Endothelial cell of umbilical vein (primary cell): ENCODE data around the gene CUX1. TPM values are rescaled to one million over a fixed set of nuclear protein-coding genes. Genes with fewer than 3 reads are reported as not detected.

Experiments used
- BruUV-seq: library from RNA; stranded (reverse); fragments of 400-500 nt; replicated peaks from 2 replicates; lab custom pipeline; 2021; lab: Mats Ljungman, UMichigan
- CTCF ChIA-PET: fragments of 300-600, 350-600 bp; sonication (Branson Sonifier 250); formaldehyde crosslinking; loops from one replicate; lab custom pipeline; 2021; ENCODE audit warnings: antibody characterized with exemption, inconsistent platforms; lab: Charles Lee
- POLR2A ChIA-PET: fragments of 300-600, 350-600 bp; sonication (Branson Sonifier 250); formaldehyde crosslinking; loops from one replicate; lab custom pipeline; 2021; ENCODE audit warnings: antibody characterized with exemption, inconsistent platforms; lab: Charles Lee
- DNase-seq: peaks from one replicate; pipeline ENCODE4 v3.0.0-alpha.2; 2011; ENCODE audit warnings: low read depth, low spot score
- FAIRE-seq: peaks from 2 replicates; lab custom pipeline; 2011; peaks lifted over from hg19 to GRCh38; lab: Jason Lieb, UNC
- H2AFZ ChIP-seq: 2 replicates; pipeline ENCODE4 v1.6.0; 2012; ENCODE audit warnings: low read depth, low read length, control low read depth, inconsistent platforms
- H3K27ac ChIP-seq: 2 replicates; pipeline ENCODE4 v1.5.1; 2011; ENCODE audit warnings: low read depth, mild to moderate bottlenecking, control low read depth, low read length, moderate library complexity; ENCODE audit not compliant: insufficient read depth
- H3K27me3 ChIP-seq, 2 experiments: 2 replicates each; pipeline versions ENCODE4 v1.6.0 to v1.6.1; 2011; ENCODE audit warnings: low read length in 2 of 2, mixed read lengths in 1 of 2; ENCODE audit not compliant: control insufficient read depth in 2 of 2, insufficient read depth in 2 of 2
- H3K36me3 ChIP-seq, 2 experiments: 2 replicates in 1 of 2; 3 replicates in 1 of 2; pipeline ENCODE4 v1.5.1; 2011; ENCODE audit warnings: low read length in 2 of 2, mild to moderate bottlenecking in 1 of 2, moderate library complexity in 1 of 2; ENCODE audit not compliant: control insufficient read depth in 2 of 2, insufficient read depth in 2 of 2; ENCODE audit errors: extremely low read depth in 1 of 2
- H3K4me1 ChIP-seq: 3 replicates; pipeline ENCODE4 v1.5.1; 2011; ENCODE audit warnings: mild to moderate bottlenecking, low read length; ENCODE audit not compliant: control insufficient read depth, insufficient read depth; ENCODE audit errors: extremely low read depth
- H3K4me2 ChIP-seq: 2 replicates; pipeline ENCODE4 v1.6.1; 2011; ENCODE audit warnings: low read length, control low read depth, mixed read lengths; ENCODE audit not compliant: insufficient read depth
- H3K4me3 ChIP-seq, 3 experiments: fragments of 200-600 bp in 1 of 3; sonication (generic), shearing (Covaris generic) in 1 of 3; replicated peaks in 1 of 3; 2 replicates each; pipeline ENCODE4 v1.5.1; 2011 to 2016; ENCODE audit warnings: control low read depth in 3 of 3, low read length in 3 of 3, mild to moderate bottlenecking in 2 of 3, inconsistent platforms in 1 of 3, low read depth in 1 of 3, moderate library complexity in 1 of 3; ENCODE audit not compliant: insufficient read depth in 1 of 3
- H3K79me2 ChIP-seq: 2 replicates; pipeline ENCODE4 v1.6.0; 2012; ENCODE audit warnings: low read length, inconsistent platforms; ENCODE audit not compliant: control insufficient read depth, insufficient read depth
- H3K9ac ChIP-seq: replicated peaks from 2 replicates; pipeline ENCODE3; 2011; ENCODE audit warnings: low read length, control low read depth; ENCODE audit not compliant: insufficient read depth; ENCODE audit errors: extremely low read depth
- H3K9me1 ChIP-seq: replicated peaks from 3 replicates; pipeline ENCODE4 v1.6.0; 2011; ENCODE audit warnings: mild to moderate bottlenecking, low read length; ENCODE audit not compliant: control insufficient read depth, insufficient read depth; ENCODE audit errors: extremely low read depth
- H3K9me3 ChIP-seq: replicated peaks from 2 replicates; pipeline ENCODE4 v1.5.1; 2012; ENCODE audit warnings: low read length, inconsistent platforms; ENCODE audit not compliant: control insufficient read depth, insufficient read depth
- H4K20me1 ChIP-seq: replicated peaks from 2 replicates; pipeline ENCODE3; 2011; ENCODE audit warnings: mild to moderate bottlenecking, low read length; ENCODE audit not compliant: control insufficient read depth, insufficient read depth; ENCODE audit errors: extremely low read depth
- CTCF ChIP-seq, 2 donors: IDR thresholded peaks; 1 replicate in 1 of 2; 2 replicates in 1 of 2; pipeline ENCODE4 v1.5.1; 2011; ENCODE audit warnings: low read length in 2 of 2, mild to moderate bottlenecking in 2 of 2, moderate library complexity in 2 of 2, control low read depth in 1 of 2, inconsistent platforms in 1 of 2, low read depth in 1 of 2; ENCODE audit not compliant: insufficient read depth in 1 of 2; ENCODE audit errors: extremely low read depth in 1 of 2
- EZH2 ChIP-seq: IDR thresholded peaks from 2 replicates; pipeline ENCODE4 v1.6.1; 2012; ENCODE audit warnings: borderline replicate concordance, low read depth, mild to moderate bottlenecking, moderate library complexity, low read length, inconsistent platforms; ENCODE audit not compliant: severe bottlenecking
- GATA2 ChIP-seq: IDR thresholded peaks from 2 replicates; pipeline ENCODE4 v1.7.0; 2011; ENCODE audit warnings: low read depth, mild to moderate bottlenecking, moderate library complexity, mixed read lengths, low read length; ENCODE audit not compliant: insufficient read length, insufficient read depth
- MAX ChIP-seq: IDR thresholded peaks from 2 replicates; pipeline ENCODE4 v1.6.1; 2011; ENCODE audit not compliant: insufficient read depth, insufficient read length
- dilution Hi-C: fragments of 300-500 bp; cut with MboI; formaldehyde crosslinking; loops from one replicate; pipeline ENCODE4 v1.15.0; 2019; ENCODE audit warnings: low sequenced_read_pairs; ENCODE audit not compliant: extremely low pct_ligation_motif_present
- intact Hi-C: fragments of 100-400 bp; cut with micrococcal nuclease; formaldehyde crosslinking; loops from one replicate; pipeline ENCODE4 v1.10.0; 2022
- polyA plus RNA-seq, 4 experiments: library from polyadenylated mRNA; depleted of rRNA in 3 of 4; stranded (reverse) in 3 of 4; unstranded in 1 of 4; fragments of >200 nt; gene quantifications; 2 replicates each; pipeline versions ENCODE4 v1.2.1 to v1.2.3, GENCODE V29; 2011 to 2012; ENCODE audit warnings: missing spikeins in 1 of 4
- total RNA-seq: library from RNA; stranded (reverse); gene quantifications from 2 replicates; pipeline ENCODE4 v1.2.3, GENCODE V29; 2021

The CUX1 gene
- total and polyA plus RNA-seq, 2 donors (not counting 3 experiments of a cell fraction or from before 2014, with no cell fraction given) = 13.8 to 49.8 TPM

- no peaks in the 10 kb centered on the region for H3K79me2 ChIP-seq
- ChIA-PET POLR2A (no interaction called here), CTCF (interaction anchor here (0.9 to 4.0 kb wide), 17 partner anchors 15 to 694 kb away, joined by 3 to 25 read pairs (median 4); no protein-coding TSS in a partner anchor)
- no peak overlapping the region for H2AFZ ChIP-seq
- TF ChIP-seq EZH2 = no peak
- TF ChIP-seq CTCF (IDR thresholded peaks at IDR 0.05; ENCODE audit: extremely low read depth in 1 of 2, insufficient read depth in 1 of 2, low read depth in 1 of 2, low read length in 2 of 2) = peak; percentile 69 to 79
- H3K4me1 ChIP-seq = no peaks in the 10 kb centered on the region
- peaks cover 0 to 14% of the 10 kb centered on the region in 2 experiments for H3K36me3 ChIP-seq
- dilution Hi-C loops (no loop called here), intact Hi-C loops (loop anchor here (1.0 to 2.0 kb wide), 6 partner anchors 421 to 693 kb away; no protein-coding TSS in a partner anchor)
- no peak overlapping the region for H3K9ac ChIP-seq
- no peaks in the 10 kb centered on the region for H3K9me1 ChIP-seq
- no peak overlapping the region for H3K27ac ChIP-seq
- H3K27me3 ChIP-seq = no peaks in the 10 kb centered on the region
- H3K4me2 ChIP-seq = no peak overlapping the region
- DNase-seq (peak; percentile 57), FAIRE-seq (peak; percentile 79)
- no peaks in the 10 kb centered on the region for H3K9me3 ChIP-seq
- H3K4me3 ChIP-seq = no peak overlapping the region
- no TSS peak for BruUV-seq
- no peaks in the 10 kb centered on the region for H4K20me1 ChIP-seq
These were observed 419.3 kb downstream of the CUX1 start for GRCh38 chr7:102236592-102237287.

- Histone ChIP-seq H3K9me3 (no peaks in the 10 kb centered on the region), H2AFZ (no peak overlapping the region), H3K4me3 (no peak overlapping the region), H3K4me1 (no peaks in the 10 kb centered on the region), H3K27me3 (no peaks in the 10 kb centered on the region), H4K20me1 (no peaks in the 10 kb centered on the region), H3K27ac (no peak overlapping the region), H3K36me3 (peaks cover 0 to 14% of the 10 kb centered on the region in 2 experiments), H3K4me2 (no peak overlapping the region), H3K79me2 (no peaks in the 10 kb centered on the region), H3K9ac (no peak overlapping the region), H3K9me1 (no peaks in the 10 kb centered on the region)
- ChIA-PET POLR2A (no interaction called here), CTCF (interaction anchor here (0.7 to 1.0 kb wide), 3 partner anchors 142 to 636 kb away, joined by 3 to 4 read pairs (median 3); no protein-coding TSS in a partner anchor)
- TF ChIP-seq GATA2 (no peak), MAX (no peak)
- intact Hi-C loops (no loop called here), dilution Hi-C loops (no loop called here)
- FAIRE-seq (no peak), DNase-seq (no peak)
- no TSS peak for BruUV-seq
These were observed 421.9 kb downstream of the CUX1 start for GRCh38 chr7:102239206-102239820.
